WTC11 (cell line): ENCODE data around the gene CST3. TPM values are rescaled to one million over a fixed set of nuclear protein-coding genes. Genes with fewer than 3 reads are reported as not detected.

Experiments
- ATAC-seq: fragments of 200-7000 bp; cut with Tn5 transposase; 2 replicates; pipeline ENCODE4 v1.10.0; 2021; ENCODE audit warnings: mild to moderate bottlenecking, moderate library complexity
- CTCF ChIA-PET: fragments of 300-600 bp; sonication (Branson Sonifier 250); formaldehyde crosslinking; loops from one replicate; lab custom pipeline; 2021; ENCODE audit warnings: antibody characterized with exemption; lab: Charles Lee
- POLR2A ChIA-PET: fragments of 350-600 bp; sonication (Branson Sonifier 250); formaldehyde crosslinking; loops from one replicate; lab custom pipeline; 2021; ENCODE audit warnings: antibody characterized with exemption; lab: Charles Lee
- DNase-seq: peaks from one replicate; pipeline ENCODE4 v3.0.0; 2021; ENCODE audit warnings: low spot score
- H3K27ac Mint-ChIP-seq: 2 replicates; pipeline ENCODE4 v1.8.0; 2021; ENCODE audit warnings: mixed read lengths
- H3K27me3 Mint-ChIP-seq: 2 replicates; pipeline ENCODE4 v1.8.0; 2021; ENCODE audit warnings: low read depth, mild to moderate bottlenecking, moderate library complexity, mixed read lengths
- H3K36me3 Mint-ChIP-seq: 2 replicates; pipeline ENCODE4 v1.8.0; 2021; ENCODE audit warnings: mixed read lengths
- H3K4me1 Mint-ChIP-seq: 2 replicates; pipeline ENCODE4 v1.8.0; 2022; ENCODE audit warnings: mixed read lengths
- H3K4me3 Mint-ChIP-seq: 2 replicates; pipeline ENCODE4 v1.8.0; 2021; ENCODE audit warnings: mild to moderate bottlenecking, moderate library complexity, mixed read lengths
- H3K9me3 Mint-ChIP-seq: 2 replicates; pipeline ENCODE4 v1.8.0; 2021; ENCODE audit warnings: mixed read lengths
- ARID4B ChIP-seq: sonication (generic); formaldehyde crosslinking; IDR thresholded peaks from 2 replicates; pipeline ENCODE4 v1.8.0; 2023; ENCODE audit warnings: missing genetic modification reagents, mild to moderate bottlenecking, borderline replicate concordance
- ATF3 ChIP-seq: sonication (generic); formaldehyde crosslinking; conservative IDR thresholded peaks from 2 replicates; pipeline ENCODE4 v1.8.1; 2022; ENCODE audit warnings: mild to moderate bottlenecking, missing genetic modification reagents
- CDX4 ChIP-seq: fragments of 250-450 bp; sonication (Bioruptor Pico); IDR thresholded peaks from 2 replicates; pipeline ENCODE4 v1.9.0; 2021; ENCODE audit warnings: moderate library complexity, mild to moderate bottlenecking, inconsistent platforms, borderline replicate concordance
- E2F1 ChIP-seq: sonication (generic); formaldehyde crosslinking; IDR thresholded peaks from 2 replicates; pipeline ENCODE4 v1.8.0; 2022; ENCODE audit warnings: mild to moderate bottlenecking, missing genetic modification reagents
- FOXP4 ChIP-seq: sonication (generic); formaldehyde crosslinking; IDR thresholded peaks from 2 replicates; pipeline ENCODE4 v1.8.0; 2022; ENCODE audit warnings: mild to moderate bottlenecking, missing genetic modification reagents
- MAX ChIP-seq: sonication (generic); formaldehyde crosslinking; IDR thresholded peaks from 2 replicates; pipeline ENCODE4 v1.8.0; 2022; ENCODE audit warnings: mild to moderate bottlenecking, missing genetic modification reagents
- MYBL2 ChIP-seq: sonication (generic); formaldehyde crosslinking; IDR thresholded peaks from 2 replicates; pipeline ENCODE4 v1.8.1; 2023; ENCODE audit warnings: mild to moderate bottlenecking, moderate library complexity, missing genetic modification reagents
- NR2C2 ChIP-seq: sonication (generic); formaldehyde crosslinking; IDR thresholded peaks from 2 replicates; pipeline ENCODE4 v1.8.0; 2022; ENCODE audit warnings: mild to moderate bottlenecking, missing genetic modification reagents
- OVOL2 ChIP-seq: fragments of 250-450 bp; sonication (Bioruptor Pico); IDR thresholded peaks from 2 replicates; pipeline ENCODE4 v1.9.0; 2021; ENCODE audit warnings: mild to moderate bottlenecking, borderline replicate concordance
- RELA ChIP-seq: sonication (generic); formaldehyde crosslinking; IDR thresholded peaks from 2 replicates; pipeline ENCODE4 v1.8.1; 2022; ENCODE audit warnings: missing genetic modification reagents, mild to moderate bottlenecking, borderline replicate concordance
- USF2 ChIP-seq: sonication (generic); formaldehyde crosslinking; IDR thresholded peaks from 2 replicates; pipeline ENCODE4 v1.8.1; 2023; ENCODE audit warnings: mild to moderate bottlenecking, missing genetic modification reagents, moderate library complexity
- ZNF121 ChIP-seq: sonication (generic); formaldehyde crosslinking; IDR thresholded peaks from 2 replicates; pipeline ENCODE4 v1.8.0; 2023; ENCODE audit warnings: missing genetic modification reagents
- ZNF232 ChIP-seq: sonication (generic); formaldehyde crosslinking; IDR thresholded peaks from 2 replicates; pipeline ENCODE4 v1.8.0; 2022; ENCODE audit warnings: mild to moderate bottlenecking, missing genetic modification reagents
- ZNF423 ChIP-seq: fragments of 250-450 bp; sonication (Bioruptor Pico); IDR thresholded peaks from 2 replicates; pipeline ENCODE4 v2.1.2; 2022; ENCODE audit warnings: mild to moderate bottlenecking, moderate library complexity
- ZNF671 ChIP-seq: fragments of 250-450 bp; sonication (Bioruptor Pico); IDR thresholded peaks from 2 replicates; pipeline ENCODE4 v1.8.0; 2021; ENCODE audit warnings: mild to moderate bottlenecking
- total RNA-seq: library from RNA; stranded (reverse); gene quantifications from 3 replicates; pipeline ENCODE4 v1.2.3, GENCODE V29; 2021

The CST3 gene
- total RNA-seq, 1 experiment from 2014 or later: 52.1 TPM

- no peak for ATAC-seq
- H3K27me3 Mint-ChIP-seq: no peaks in the 10 kb centered on the region; the same call in none of the 2 replicates
- POLR2A ChIA-PET: no interaction called here
- no peak overlapping the region for H3K27ac Mint-ChIP-seq
- peaks cover 10% of the 10 kb centered on the region for H3K9me3 Mint-ChIP-seq
- DNase-seq: no peak
- no peak for TF ChIP-seq ZNF121 (CRISPR knock-in tag)
- no peak for TF ChIP-seq CDX4 (CRISPR knock-in tag)
- no peak for TF ChIP-seq ARID4B (CRISPR knock-in tag)
- no peak for TF ChIP-seq NR2C2 (CRISPR knock-in tag)
- TF ChIP-seq FOXP4: no peak
- no peak for TF ChIP-seq RELA (CRISPR knock-in tag)
- H3K4me3 Mint-ChIP-seq: no peak overlapping the region
- no peaks in the 10 kb centered on the region for H3K36me3 Mint-ChIP-seq
- CTCF ChIA-PET: interaction anchor here (1.0 kb wide), 1 partner anchor 11 kb away, joined by 4 read pairs; no protein-coding TSS in a partner anchor
- no peaks in the 10 kb centered on the region for H3K4me1 Mint-ChIP-seq
These were observed 41.7 kb upstream of the CST3 start for GRCh38 chr20:23679133-23680092.

- no peak for TF ChIP-seq USF2 (CRISPR knock-in tag)
- no peak for TF ChIP-seq ZNF232 (CRISPR knock-in tag)
- no peak for TF ChIP-seq MAX (CRISPR knock-in tag)
- TF ChIP-seq MYBL2 (CRISPR knock-in tag): no peak
- TF ChIP-seq ZNF423 (CRISPR knock-in tag): no peak
- H3K9me3 Mint-ChIP-seq: peaks cover 5% of the 10 kb centered on the region; the same call in 1 of the 2 replicates
- POLR2A ChIA-PET: no interaction called here
- peaks cover 3% of the 10 kb centered on the region for H3K27me3 Mint-ChIP-seq
- no peak overlapping the region for H3K27ac Mint-ChIP-seq
- CTCF ChIA-PET: no interaction called here
- H3K4me3 Mint-ChIP-seq: no peak overlapping the region
- no peaks in the 10 kb centered on the region for H3K36me3 Mint-ChIP-seq
- DNase-seq: no peak
- no peaks in the 10 kb centered on the region for H3K4me1 Mint-ChIP-seq
- no peak for ATAC-seq
These were observed 35.5 kb upstream of the CST3 start for GRCh38 chr20:23673209-23673608.

GRCh38 chr20:23672158-23672557, 34.4 kb upstream of the CST3 start:
- ChIA-PET POLR2A (no interaction called here), CTCF (no interaction called here)
- H3K4me1 Mint-ChIP-seq: no peaks in the 10 kb centered on the region
- no peak overlapping the region for H3K4me3 Mint-ChIP-seq
- ATAC-seq (no peak), DNase-seq (no peak)
- no peaks in the 10 kb centered on the region for H3K36me3 Mint-ChIP-seq
- H3K27me3 Mint-ChIP-seq: peaks cover 3% of the 10 kb centered on the region
- H3K9me3 Mint-ChIP-seq: peaks cover 5% of the 10 kb centered on the region; the same call in 1 of the 2 replicates
- no peak overlapping the region for H3K27ac Mint-ChIP-seq
- no peak for TF ChIP-seq E2F1 (CRISPR knock-in tag)
- no peak for TF ChIP-seq OVOL2 (CRISPR knock-in tag)
- TF ChIP-seq MYBL2 (CRISPR knock-in tag): no peak
- TF ChIP-seq ZNF671 (CRISPR knock-in tag): no peak
- TF ChIP-seq ATF3 (CRISPR knock-in tag): no peak
- TF ChIP-seq ARID4B (CRISPR knock-in tag): no peak
